ENCODE results near the gene SCLY. TPM values are rescaled to one million over a fixed set of nuclear protein-coding genes. Genes with fewer than 3 reads are reported as not detected.
A peak's percentile ranks its signal among the peaks of the same experiment; 100 is the strongest.

Gene SCLY
- total RNA-seq, 2 donors from 2014 or later = 18.5 to 32.4 TPM

GRCh38 chr2:238093181-238094140 lies 32.7 kb downstream of the SCLY start:
- DNase-seq (no peak), ATAC-seq (no peak)
- no peak overlapping the region for H3K27ac ChIP-seq
- intact Hi-C loops (cut with DNase I) = no loop called here
- H3K36me3 ChIP-seq (replicated peaks in 1 of 2; ENCODE audit: insufficient read depth in 1 of 2, low read depth in 2 of 2) = no peaks in the 10 kb centered on the region
- H3K4me1 ChIP-seq = peaks cover 27% of the 10 kb centered on the region
- WGBS, 2 donors = 92 to 94% methylated on average over 26 of the region's 26 CpGs
- TF ChIP-seq CTCF (IDR thresholded peaks at IDR 0.05) (no peak), POLR2A (IDR thresholded peaks at IDR 0.05) (no peak)
- no peaks in the 10 kb centered on the region for H3K27me3 ChIP-seq
- H3K9me3 ChIP-seq = no peaks in the 10 kb centered on the region
- H3K4me3 ChIP-seq = no peak overlapping the region

- Histone ChIP-seq H3K27me3 (no peaks in the 10 kb centered on the region), H3K4me3 (no peak overlapping the region), H3K9me3 (no peaks in the 10 kb centered on the region), H3K27ac (no peak overlapping the region), H3K4me1 (peaks cover 35% of the 10 kb centered on the region), H3K36me3 (replicated peaks in 1 of 2; ENCODE audit: insufficient read depth in 1 of 2, low read depth in 2 of 2) (no peaks in the 10 kb centered on the region)
- WGBS, 2 donors = 95 to 96% methylated on average over 14 to 17 of the region's 17 CpGs
- TF ChIP-seq CTCF (IDR thresholded peaks at IDR 0.05) (no peak), POLR2A (IDR thresholded peaks at IDR 0.05) (no peak)
- DNase-seq (no peak), ATAC-seq (no peak)
- intact Hi-C loops (cut with DNase I) = no loop called here
Measured at GRCh38 chr2:238094438-238095022, 33.7 kb downstream of the SCLY start.

GRCh38 chr2:238095143-238095542 lies 34.3 kb downstream of the SCLY start:
- H3K4me3 ChIP-seq = no peak overlapping the region
- WGBS, 2 donors = 82 to 97% methylated on average over 7 of the region's 7 CpGs
- DNase-seq = no peak
- H3K27ac ChIP-seq = peak overlapping the region in 2 of 4 donors; percentile 86 to 89
- ATAC-seq = no peak
- intact Hi-C loops (cut with DNase I) = no loop called here
- H3K4me1 ChIP-seq = peaks cover 35% of the 10 kb centered on the region
- TF ChIP-seq POLR2A (IDR thresholded peaks at IDR 0.05) (no peak), CTCF (IDR thresholded peaks at IDR 0.05) (no peak)
- no peaks in the 10 kb centered on the region for H3K9me3 ChIP-seq
- H3K27me3 ChIP-seq = no peaks in the 10 kb centered on the region
- H3K36me3 ChIP-seq (replicated peaks in 1 of 2; ENCODE audit: insufficient read depth in 1 of 2, low read depth in 2 of 2) = no peaks in the 10 kb centered on the region

GRCh38 chr2:238096311-238097011 lies 35.7 kb downstream of the SCLY start:
- DNase-seq = peak; percentile 70 to 90 (median 85)
- TF ChIP-seq POLR2A (IDR thresholded peaks at IDR 0.05) (peak in 2 of 3 donors; percentile 20 to 22), CTCF (IDR thresholded peaks at IDR 0.05) (peak in 2 of 7 experiments; percentile 15 to 18)

More at GRCh38 chr2:238096311-238097011, 35.7 kb downstream of the SCLY start:
- Histone ChIP-seq H3K4me1 (peaks cover 35% of the 10 kb centered on the region), H3K9me3 (no peaks in the 10 kb centered on the region), H3K27me3 (no peaks in the 10 kb centered on the region), H3K36me3 (replicated peaks in 1 of 2; ENCODE audit: insufficient read depth in 1 of 2, low read depth in 2 of 2) (no peaks in the 10 kb centered on the region), H3K27ac (peak overlapping the region; percentile 39 to 89 (median 80)), H3K4me3 (no peak overlapping the region)
- peak; percentile 72 for ATAC-seq
- intact Hi-C loops (cut with DNase I) = no loop called here
- 30 to 54% methylated on average over 10 to 17 of the region's 22 CpGs for WGBS, 2 donors
